KOPT-K1 (cell line): ENCODE data around the gene TECPR1.

ENCODE experiments used
- H3K27ac ChIP-seq: fragments of 200-600 bp; sonication (generic); 2 replicates; pipeline ENCODE4 v1.5.1; 2016; ENCODE audit warnings: antibody characterized with exemption, mild to moderate bottlenecking, low read depth, low read length; ENCODE audit not compliant: poor library complexity, severe bottlenecking
- H3K36me3 ChIP-seq: fragments of 200-600 bp; sonication (generic); 2 replicates; pipeline ENCODE4 v1.5.1; 2017; ENCODE audit warnings: antibody characterized with exemption, mild to moderate bottlenecking, low read length, moderate library complexity; ENCODE audit not compliant: insufficient read depth
- H3K9me3 ChIP-seq: fragments of 200-600 bp; sonication (generic); 2 replicates; pipeline ENCODE4 v1.5.1; 2017; ENCODE audit warnings: antibody characterized with exemption, low read length, mild to moderate bottlenecking; ENCODE audit not compliant: insufficient read depth, poor library complexity, severe bottlenecking

TECPR1 gene

GRCh38 chr7:98217623-98218582, 34.1 kb downstream of the TECPR1 start:
- peaks cover 16% of the 10 kb centered on the region; the same call in 1 of the 2 replicates for H3K36me3 ChIP-seq
- no peak overlapping the region for H3K27ac ChIP-seq
- no peaks in the 10 kb centered on the region for H3K9me3 ChIP-seq

GRCh38 chr7:98216941-98217622, 35.0 kb downstream of the TECPR1 start:
- Histone ChIP-seq H3K27ac (no peak overlapping the region), H3K9me3 (no peaks in the 10 kb centered on the region), H3K36me3 (peaks cover 16% of the 10 kb centered on the region; the same call in 1 of the 2 replicates)

GRCh38 chr7:98215561-98216495, 36.2 kb downstream of the TECPR1 start:
- H3K27ac ChIP-seq, result no peak overlapping the region
- H3K9me3 ChIP-seq, result no peaks in the 10 kb centered on the region
- H3K36me3 ChIP-seq, result peaks cover 9% of the 10 kb centered on the region; the same call in 1 of the 2 replicates

GRCh38 chr7:98214811-98215321, 37.2 kb downstream of the TECPR1 start:
- Histone ChIP-seq H3K36me3 (peaks cover 9% of the 10 kb centered on the region; the same call in 1 of the 2 replicates), H3K27ac (no peak overlapping the region)

GRCh38 chr7:98213888-98214810, 37.9 kb downstream of the TECPR1 start:
- peaks cover 9% of the 10 kb centered on the region; the same call in 1 of the 2 replicates for H3K36me3 ChIP-seq
- H3K9me3 ChIP-seq, result no peaks in the 10 kb centered on the region
- H3K27ac ChIP-seq, result no peak overlapping the region

More at GRCh38 chr7:98214811-98215321, 37.2 kb downstream of the TECPR1 start:
- H3K9me3 ChIP-seq, result no peaks in the 10 kb centered on the region

- Histone ChIP-seq H3K27ac (no peak overlapping the region), H3K9me3 (no peaks in the 10 kb centered on the region), H3K36me3 (peaks cover 13% of the 10 kb centered on the region; the same call in 1 of the 2 replicates)
These were observed 38.6 kb downstream of the TECPR1 start for GRCh38 chr7:98213296-98213887.

GRCh38 chr7:98212532-98213041, 39.4 kb downstream of the TECPR1 start:
- H3K27ac ChIP-seq, result no peak overlapping the region

GRCh38 chr7:98211676-98212531, 40.1 kb downstream of the TECPR1 start:
- no peak overlapping the region for H3K27ac ChIP-seq

More at GRCh38 chr7:98212532-98213041, 39.4 kb downstream of the TECPR1 start:
- H3K9me3 ChIP-seq, result no peaks in the 10 kb centered on the region
- H3K36me3 ChIP-seq, result peaks cover 19% of the 10 kb centered on the region; the same call in 1 of the 2 replicates

GRCh38 chr7:98211221-98211675, 40.8 kb downstream of the TECPR1 start, which contains the start of gene BHLHA15:
Gene BHLHA15 (plus strand): TSS chr7:98211439. CDS start chr7:98212310, 871 bp downstream.
- H3K36me3 ChIP-seq, result peaks cover 23% of the 10 kb centered on the region
- H3K9me3 ChIP-seq, result no peaks in the 10 kb centered on the region
- H3K27ac ChIP-seq, result no peak within 1 kb of the TSS

More at GRCh38 chr7:98211676-98212531, 40.1 kb downstream of the TECPR1 start:
- H3K9me3 ChIP-seq, result no peaks in the 10 kb centered on the region
- H3K36me3 ChIP-seq, result peaks cover 19% of the 10 kb centered on the region; the same call in 1 of the 2 replicates

- no peak overlapping the region for H3K27ac ChIP-seq
- peaks cover 29% of the 10 kb centered on the region for H3K36me3 ChIP-seq
- H3K9me3 ChIP-seq, result no peaks in the 10 kb centered on the region
These were observed 41.4 kb downstream of the TECPR1 start for GRCh38 chr7:98210513-98211220.

- H3K36me3 ChIP-seq, result peaks cover 42% of the 10 kb centered on the region
- H3K27ac ChIP-seq, result no peak overlapping the region
- H3K9me3 ChIP-seq, result no peaks in the 10 kb centered on the region
These were observed 42.7 kb downstream of the TECPR1 start for GRCh38 chr7:98209166-98209920.
